Body of pancreas (tissue), 4 donors: ENCODE measurements around the gene FAM200C. TPM values are rescaled to one million over a fixed set of nuclear protein-coding genes. Genes with fewer than 3 reads are reported as not detected.

Source experiments
- ATAC-seq: fragments of 150-250 bp; one replicate; pipeline ENCODE4 v1.9.1; 2016
- DNase-seq, 4 donors: peaks; one replicate each; pipeline ENCODE4 v3.0.0-alpha.2; 2019
- H3K27ac ChIP-seq, 4 donors: fragments of 200-600 bp; sonication (generic); 1 replicate in 3 of 4; 2 replicates in 1 of 4; pipeline versions ENCODE4 v1.5.1 to v1.6.1; 2016 to 2019; ENCODE audit warnings: mild to moderate bottlenecking in 1 of 4, mixed read lengths in 1 of 4, moderate library complexity in 1 of 4
- H3K27me3 ChIP-seq, 2 donors: fragments of 200-600 bp; sonication (generic); one replicate each; pipeline ENCODE4 v1.6.0; 2016; ENCODE audit warnings: mild to moderate bottlenecking in 1 of 2
- H3K36me3 ChIP-seq, 2 donors: fragments of 200-600 bp; sonication (generic); replicated peaks in 1 of 2; 2 replicates each; pipeline ENCODE4 v1.5.1; 2016; ENCODE audit warnings: low read depth in 2 of 2; ENCODE audit not compliant: insufficient read depth in 1 of 2
- H3K4me1 ChIP-seq: fragments of 200-600 bp; sonication (generic); one replicate; pipeline ENCODE4 v1.6.0; 2016
- H3K4me3 ChIP-seq, 2 donors: fragments of 200-600 bp; sonication (generic); 1 replicate in 1 of 2; 2 replicates in 1 of 2; pipeline ENCODE4 v1.5.1; 2016 to 2019
- H3K9me3 ChIP-seq, 3 donors: fragments of 200-600 bp; sonication (generic); 1 replicate in 2 of 3; 2 replicates in 1 of 3; pipeline ENCODE4 v1.5.1; 2016
- POLR2A ChIP-seq, 3 donors: fragments of 450-650 bp; IDR thresholded peaks; one replicate each; pipeline ENCODE4 v1.6.1; 2016; ENCODE audit warnings: antibody characterized with exemption in 3 of 3, mild to moderate bottlenecking in 2 of 3
- whole genome bisulfite sequencing, 2 donors: methylation state at CpG; one replicate each; pipeline ENCODE4 v1.1.5; 2017; 5-methylcytosine and 5-hydroxymethylcytosine counted together
- intact Hi-C: fragments of 100-400 bp; cut with DNase I; formaldehyde crosslinking; loops from one replicate; pipeline ENCODE4 v1.15.1; 2023
- total RNA-seq, 2 donors: library from RNA; depleted of rRNA; stranded (reverse); fragments of >200 nt; gene quantifications; one replicate each; pipeline ENCODE4 v1.1.0, GENCODE V29; 2016
- TF ChIP-seq, protein P1 (sequence below), 7 experiments: fragments of 450-650 bp in 4 of 7; fragments of 200-600 bp in 3 of 7; sonication (generic) in 3 of 7; IDR thresholded peaks; one replicate each; pipeline ENCODE4 v1.5.1; 2016 to 2019; ENCODE audit warnings: antibody characterized with exemption in 7 of 7

The FAM200C gene
- total RNA-seq, 2 donors from 2014 or later = 4.6 to 6.0 TPM

- no peak for DNase-seq
- Histone ChIP-seq H3K9me3 (no peaks in the 10 kb centered on the region), H3K27me3 (no peaks in the 10 kb centered on the region), H3K4me3 (no peak overlapping the region), H3K4me1 (peaks cover 8% of the 10 kb centered on the region), H3K27ac (no peak overlapping the region), H3K36me3 (no peaks in the 10 kb centered on the region)
- TF ChIP-seq, protein P1, sequence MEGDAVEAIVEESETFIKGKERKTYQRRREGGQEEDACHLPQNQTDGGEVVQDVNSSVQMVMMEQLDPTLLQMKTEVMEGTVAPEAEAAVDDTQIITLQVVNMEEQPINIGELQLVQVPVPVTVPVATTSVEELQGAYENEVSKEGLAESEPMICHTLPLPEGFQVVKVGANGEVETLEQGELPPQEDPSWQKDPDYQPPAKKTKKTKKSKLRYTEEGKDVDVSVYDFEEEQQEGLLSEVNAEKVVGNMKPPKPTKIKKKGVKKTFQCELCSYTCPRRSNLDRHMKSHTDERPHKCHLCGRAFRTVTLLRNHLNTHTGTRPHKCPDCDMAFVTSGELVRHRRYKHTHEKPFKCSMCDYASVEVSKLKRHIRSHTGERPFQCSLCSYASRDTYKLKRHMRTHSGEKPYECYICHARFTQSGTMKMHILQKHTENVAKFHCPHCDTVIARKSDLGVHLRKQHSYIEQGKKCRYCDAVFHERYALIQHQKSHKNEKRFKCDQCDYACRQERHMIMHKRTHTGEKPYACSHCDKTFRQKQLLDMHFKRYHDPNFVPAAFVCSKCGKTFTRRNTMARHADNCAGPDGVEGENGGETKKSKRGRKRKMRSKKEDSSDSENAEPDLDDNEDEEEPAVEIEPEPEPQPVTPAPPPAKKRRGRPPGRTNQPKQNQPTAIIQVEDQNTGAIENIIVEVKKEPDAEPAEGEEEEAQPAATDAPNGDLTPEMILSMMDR (IDR thresholded peaks at IDR 0.05) = no peak
- TF ChIP-seq POLR2A (IDR thresholded peaks at IDR 0.05) = no peak
- WGBS, 2 donors = 62 to 75% methylated on average over 2 of the region's 2 CpGs
- no peak for ATAC-seq
- intact Hi-C loops = no loop called here
Observed at GRCh38 chr5:160367261-160367660, 32.6 kb downstream of the FAM200C start.

GRCh38 chr5:160366230-160366629 lies 33.6 kb downstream of the FAM200C start:
- no peak for TF ChIP-seq POLR2A (IDR thresholded peaks at IDR 0.05)
- TF ChIP-seq, protein P1 (IDR thresholded peaks at IDR 0.05) = no peak
- WGBS, 2 donors = 67 to 87% methylated on average over 2 of the region's 2 CpGs
- intact Hi-C loops = no loop called here
- no peaks in the 10 kb centered on the region for H3K9me3 ChIP-seq
- H3K27ac ChIP-seq = no peak overlapping the region
- H3K27me3 ChIP-seq = no peaks in the 10 kb centered on the region
- H3K4me1 ChIP-seq = peaks cover 8% of the 10 kb centered on the region
- ATAC-seq = no peak
- H3K4me3 ChIP-seq = no peak overlapping the region
- H3K36me3 ChIP-seq = no peaks in the 10 kb centered on the region
- DNase-seq = no peak

DNA sequence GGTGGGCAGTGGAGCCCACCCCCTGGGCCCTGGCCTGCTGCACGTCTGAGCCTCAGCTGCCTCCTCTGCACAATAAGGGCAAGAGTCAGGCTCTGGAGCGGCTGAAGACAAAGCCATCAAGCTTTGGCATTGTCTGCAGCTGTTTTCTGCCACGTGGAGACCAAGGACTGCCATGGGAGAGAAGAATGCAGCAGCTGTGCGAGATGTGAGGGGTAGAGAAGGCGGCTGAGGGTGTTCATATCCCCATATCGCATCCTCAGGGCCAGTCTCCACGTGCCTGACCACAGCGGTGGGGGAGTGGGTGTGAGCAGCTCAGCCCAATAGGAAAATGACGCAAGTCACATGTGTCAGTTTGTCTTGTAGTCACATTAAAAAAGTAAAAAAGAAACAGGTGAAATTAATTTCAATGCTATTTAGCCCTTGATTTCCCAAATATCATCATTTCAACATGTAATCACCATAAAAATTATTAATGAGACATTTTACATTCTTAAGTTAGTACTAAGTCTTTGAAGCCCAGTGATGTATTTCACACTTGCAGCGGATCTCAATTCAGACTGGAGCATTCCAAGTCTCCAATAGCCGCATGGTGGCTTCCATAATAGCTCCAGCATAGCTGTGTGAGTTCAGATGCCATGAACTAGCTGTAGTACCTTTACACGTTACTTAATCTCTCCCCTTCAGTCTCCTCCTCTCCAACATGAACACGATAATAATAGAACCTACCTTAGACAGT lies 36.0 kb downstream of the FAM200C start:
- intact Hi-C loops = no loop called here
- Histone ChIP-seq H3K9me3 (no peaks in the 10 kb centered on the region), H3K4me1 (no peaks in the 10 kb centered on the region), H3K4me3 (no peak overlapping the region), H3K27me3 (no peaks in the 10 kb centered on the region), H3K27ac (no peak overlapping the region), H3K36me3 (no peaks in the 10 kb centered on the region)
- TF ChIP-seq, protein P1 (IDR thresholded peaks at IDR 0.05) = no peak
- TF ChIP-seq POLR2A (IDR thresholded peaks at IDR 0.05) = no peak
- DNase-seq (no peak), ATAC-seq (no peak)
- WGBS, 2 donors = 62 to 70% methylated on average over 11 to 13 of the region's 13 CpGs

- DNase-seq = no peak
- 80 to 85% methylated on average over 3 of the region's 3 CpGs for WGBS, 2 donors
- ATAC-seq = no peak
- H3K27me3 ChIP-seq = no peaks in the 10 kb centered on the region
- no peaks in the 10 kb centered on the region for H3K4me1 ChIP-seq
- no peaks in the 10 kb centered on the region for H3K36me3 ChIP-seq
- H3K4me3 ChIP-seq = no peak overlapping the region
- H3K9me3 ChIP-seq = no peaks in the 10 kb centered on the region
- H3K27ac ChIP-seq = no peak overlapping the region
- intact Hi-C loops = no loop called here
- no peak for TF ChIP-seq POLR2A (IDR thresholded peaks at IDR 0.05)
- TF ChIP-seq, protein P1 (IDR thresholded peaks at IDR 0.05) = no peak
Observed at GRCh38 chr5:160363211-160363610, 36.6 kb downstream of the FAM200C start.
